Uterus (tissue), 2 donors: ENCODE measurements around the gene PDE6B.

Experiments
- POLR2A ChIP-seq, 2 donors: fragments of 450-650 bp; IDR thresholded peaks; one replicate each; pipeline ENCODE4 v1.6.1; 2016; ENCODE audit warnings: antibody characterized with exemption in 2 of 2, mild to moderate bottlenecking in 1 of 2, moderate library complexity in 1 of 2
- TF ChIP-seq, protein P1 (sequence below), 4 experiments: fragments of 200-600 bp in 2 of 4; fragments of 450-650 bp in 2 of 4; sonication (generic) in 2 of 4; IDR thresholded peaks; one replicate each; pipeline ENCODE4 v1.5.1; 2016 to 2019; ENCODE audit warnings: antibody characterized with exemption in 4 of 4, mild to moderate bottlenecking in 2 of 4, moderate library complexity in 1 of 4

GRCh38 chr4:648579-649292 lies 23.4 kb downstream of the PDE6B start:
- TF ChIP-seq, protein P1, sequence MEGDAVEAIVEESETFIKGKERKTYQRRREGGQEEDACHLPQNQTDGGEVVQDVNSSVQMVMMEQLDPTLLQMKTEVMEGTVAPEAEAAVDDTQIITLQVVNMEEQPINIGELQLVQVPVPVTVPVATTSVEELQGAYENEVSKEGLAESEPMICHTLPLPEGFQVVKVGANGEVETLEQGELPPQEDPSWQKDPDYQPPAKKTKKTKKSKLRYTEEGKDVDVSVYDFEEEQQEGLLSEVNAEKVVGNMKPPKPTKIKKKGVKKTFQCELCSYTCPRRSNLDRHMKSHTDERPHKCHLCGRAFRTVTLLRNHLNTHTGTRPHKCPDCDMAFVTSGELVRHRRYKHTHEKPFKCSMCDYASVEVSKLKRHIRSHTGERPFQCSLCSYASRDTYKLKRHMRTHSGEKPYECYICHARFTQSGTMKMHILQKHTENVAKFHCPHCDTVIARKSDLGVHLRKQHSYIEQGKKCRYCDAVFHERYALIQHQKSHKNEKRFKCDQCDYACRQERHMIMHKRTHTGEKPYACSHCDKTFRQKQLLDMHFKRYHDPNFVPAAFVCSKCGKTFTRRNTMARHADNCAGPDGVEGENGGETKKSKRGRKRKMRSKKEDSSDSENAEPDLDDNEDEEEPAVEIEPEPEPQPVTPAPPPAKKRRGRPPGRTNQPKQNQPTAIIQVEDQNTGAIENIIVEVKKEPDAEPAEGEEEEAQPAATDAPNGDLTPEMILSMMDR (IDR thresholded peaks at IDR 0.05): no peak
- no peak for TF ChIP-seq POLR2A (IDR thresholded peaks at IDR 0.05)
